ENCODE data around the gene CACNA2D4. TPM values are rescaled to one million over a fixed set of nuclear protein-coding genes. Genes with fewer than 3 reads are reported as not detected.

CACNA2D4 gene
- total and polyA plus RNA-seq, 2 of the 13 experiments (the other 11 are each of a cell fraction or from before 2014, with no cell fraction given): 14.2 to 136 TPM

GRCh38 chr12:1790444-1790843, 128.0 kb downstream of the CACNA2D4 start:
- Histone ChIP-seq H3K36me3 (replicated peaks in 1 of 2; ENCODE audit: control insufficient read depth in 1 of 2, insufficient read depth in 2 of 2, low read length in 2 of 2) (peaks cover 7 to 32% of the 10 kb centered on the region in 2 experiments), H3K79me2 (ENCODE audit: insufficient read depth, low read length) (no peaks in the 10 kb centered on the region), H3K4me3 (replicated peaks in 1 of 3; ENCODE audit: insufficient read depth in 1 of 3, low read depth in 2 of 3, low read length in 3 of 3) (no peak overlapping the region), H3K4me2 (ENCODE audit: low read depth, low read length) (no peak overlapping the region), H3K27ac (ENCODE audit: extremely low read length, insufficient read depth, low read length) (no peak overlapping the region), H3K27me3 (ENCODE audit: control insufficient read depth in 1 of 2, insufficient read depth in 2 of 2, low read length in 2 of 2) (no peaks in the 10 kb centered on the region), H2AFZ (ENCODE audit: low read length) (no peak overlapping the region), H3K9me3 (ENCODE audit: low read length) (no peaks in the 10 kb centered on the region), H3K9ac (ENCODE audit: insufficient read depth, low read depth, low read length) (no peak overlapping the region), H4K20me1 (ENCODE audit: insufficient read depth, low read length) (no peaks in the 10 kb centered on the region), H3K4me1 (ENCODE audit: insufficient read depth, low read length) (peaks cover 14% of the 10 kb centered on the region; the same call in 1 of the 2 replicates)
- BruUV-seq (replicated peaks): no TSS peak
- DNase-seq (ENCODE audit: low spot score): no peak
- intact Hi-C loops (cut with micrococcal nuclease; ENCODE audit: unreplicated experiment): loop anchor here (5.0 kb wide), 1 partner anchor 98 kb away; the partner anchor contains the start of gene ADIPOR2
- TF ChIP-seq RBM22 (optimal IDR thresholded peaks at IDR 0.05; ENCODE audit: low read length) (peak; percentile 26), MTA3 (CRISPR knock-in tag; IDR thresholded peaks at IDR 0.05) (no peak), NFIC (IDR thresholded peaks at IDR 0.05; ENCODE audit: low read length) (0 out of 2 replicates have a peak, but pooled peaks have one; percentile 8), ZBTB38 (CRISPR knock-in tag; IDR thresholded peaks at IDR 0.05) (0 out of 2 replicates have a peak, but pooled peaks have one; percentile 27), PAF1 (CRISPR knock-in tag; IDR thresholded peaks at IDR 0.05) (peak; percentile 54; the same call in 1 of the 2 replicates), ZNF510 (CRISPR knock-in tag; IDR thresholded peaks at IDR 0.05; ENCODE audit: low read depth) (no peak), POLR2A (IDR thresholded peaks at IDR 0.05; ENCODE audit: insufficient read depth in 1 of 2, low read depth in 2 of 2, low read length in 2 of 2) (0 out of 4 replicates have a peak, but pooled peaks of 1 of the 2 experiments have one; percentile 34), KDM3A (CRISPR knock-in tag; IDR thresholded peaks at IDR 0.05; ENCODE audit: low read depth) (no peak)
- 90% methylated on average over 7 of the region's 7 CpGs for WGBS (ENCODE audit: low lambda C conversion rate)
- ChIA-PET CTCF (ENCODE audit: low intra/inter-chr PET ratio, low total read pairs) (interaction anchor here (0.9 to 3.2 kb wide), 4 partner anchors 80 to 156 kb away, joined by 3 to 47 read pairs (median 10); no protein-coding TSS in a partner anchor), POLR2A (interaction anchor here (1.6 kb wide), 1 partner anchor 138 kb away, joined by 14 read pairs; no protein-coding TSS in a partner anchor)
- no peak for FAIRE-seq
- in situ Hi-C loops (cut with HindIII; ENCODE audit: extremely low pct_ligation_motif_present, low pct_unique_long_range_greater_than_20kb): loop anchor here (5.0 kb wide), 2 partner anchors 138 to 147 kb away; no protein-coding TSS in a partner anchor
- peak; percentile 9; the same call in 2 of the 3 replicates for ATAC-seq

- Histone ChIP-seq H4K20me1 (ENCODE audit: insufficient read depth, low read length) (no peaks in the 10 kb centered on the region; the same call in 1 of the 2 replicates), H3K4me3 (replicated peaks in 1 of 3; ENCODE audit: insufficient read depth in 1 of 3, low read depth in 2 of 3, low read length in 3 of 3) (no peak overlapping the region), H3K79me2 (ENCODE audit: insufficient read depth, low read length) (no peaks in the 10 kb centered on the region), H3K36me3 (replicated peaks in 1 of 2; ENCODE audit: control insufficient read depth in 1 of 2, insufficient read depth in 2 of 2, low read length in 2 of 2) (peaks cover 18 to 55% of the 10 kb centered on the region in 2 experiments), H2AFZ (ENCODE audit: low read length) (no peak overlapping the region), H3K4me1 (ENCODE audit: insufficient read depth, low read length) (0 out of 2 replicates have a peak, but pooled peaks cover 11% of the 10 kb centered on the region), H3K9ac (ENCODE audit: insufficient read depth, low read depth, low read length) (no peak overlapping the region), H3K4me2 (ENCODE audit: low read depth, low read length) (no peak overlapping the region), H3K9me3 (ENCODE audit: low read length) (no peaks in the 10 kb centered on the region), H3K27ac (ENCODE audit: extremely low read length, insufficient read depth, low read length) (no peak overlapping the region), H3K27me3 (ENCODE audit: control insufficient read depth in 1 of 2, insufficient read depth in 2 of 2, low read length in 2 of 2) (no peaks in the 10 kb centered on the region)
- ATAC-seq (no peak), FAIRE-seq (no peak), DNase-seq (ENCODE audit: low spot score) (no peak)
- CTCF ChIA-PET (ENCODE audit: low intra/inter-chr PET ratio, low total read pairs): no interaction called here
- in situ Hi-C loops (cut with HindIII; ENCODE audit: extremely low pct_ligation_motif_present, low pct_unique_long_range_greater_than_20kb) (loop anchor here (10.0 kb wide), 1 partner anchor 83 kb away; no protein-coding TSS in a partner anchor), intact Hi-C loops (cut with micrococcal nuclease; ENCODE audit: unreplicated experiment) (no loop called here)
- no TSS peak for BruUV-seq (replicated peaks)
- POLR2A ChIA-PET: interaction anchor here (0.6 kb wide), 1 partner anchor 98 kb away, joined by 4 read pairs; no protein-coding TSS in a partner anchor
- 82% methylated on average over 5 of the region's 6 CpGs for WGBS (ENCODE audit: low lambda C conversion rate)
- TF ChIP-seq ZNF589 (CRISPR knock-in tag; conservative IDR thresholded peaks at IDR 0.05) (no peak), MAZ (IDR thresholded peaks at IDR 0.05; ENCODE audit: borderline replicate concordance, low read depth, low read length) (no peak), MAZ (CRISPR knock-in tag; IDR thresholded peaks at IDR 0.05; ENCODE audit: low read depth) (no peak), KAT2B (IDR thresholded peaks at IDR 0.05; ENCODE audit: borderline replicate concordance, low read depth, low read length) (no peak), ZBTB46 (CRISPR knock-in tag; IDR thresholded peaks at IDR 0.05; ENCODE audit: borderline replicate concordance) (no peak), ZNF792 (CRISPR knock-in tag; IDR thresholded peaks at IDR 0.05) (no peak), BCL3 (CRISPR knock-in tag; IDR thresholded peaks at IDR 0.05) (no peak), SMARCC2 (IDR thresholded peaks at IDR 0.05) (no peak), TMF1 (CRISPR knock-in tag; IDR thresholded peaks at IDR 0.05; ENCODE audit: low read depth) (no peak), ZC3H13 (CRISPR knock-in tag; IDR thresholded peaks at IDR 0.05) (no peak)
Measured at GRCh38 chr12:1787714-1788113, 130.7 kb downstream of the CACNA2D4 start.
